ENCODE results near the gene POLR3C. TPM values are rescaled to one million over a fixed set of nuclear protein-coding genes. Genes with fewer than 3 reads are reported as not detected.

The POLR3C gene
- polyA plus RNA-seq, 1 donor (not counting 4 experiments of a cell fraction or from before 2014, with no cell fraction given), result 33.9 TPM

DNA sequence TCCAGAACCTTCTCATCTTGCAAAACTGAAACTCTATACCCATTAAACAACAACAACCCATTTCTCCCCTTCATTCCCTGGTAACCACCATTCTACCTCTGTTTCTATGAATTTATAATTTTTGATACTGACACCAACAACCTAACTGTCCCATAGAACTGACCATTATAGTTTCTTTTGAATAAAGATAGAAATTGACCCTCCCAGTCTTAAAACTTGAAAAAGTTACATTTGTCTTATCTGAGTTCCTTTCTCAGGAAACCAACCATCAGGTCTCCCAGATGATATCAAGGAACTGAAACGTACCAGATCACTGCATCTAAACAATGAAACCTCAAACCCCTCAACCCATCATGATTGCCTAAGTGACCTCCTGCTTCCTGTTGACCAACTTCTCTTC, 27.2 kb upstream of the POLR3C start:
- H3K79me2 ChIP-seq (ENCODE audit: control insufficient read depth, insufficient read depth, low read length), result peaks cover 8% of the 10 kb centered on the region
- no peak overlapping the region for H3K9ac ChIP-seq (ENCODE audit: control insufficient read depth, extremely low read depth, insufficient read depth, low read length)
- H3K4me3 ChIP-seq (ENCODE audit: control insufficient read depth in 2 of 3, extremely low read depth in 1 of 3, insufficient read depth in 2 of 3, low read depth in 1 of 3, low read length in 3 of 3), result no peak overlapping the region
- dilution Hi-C loops (cut with MboI; ENCODE audit: extremely low pct_ligation_motif_present, low sequenced_read_pairs), result no loop called here
- no peak overlapping the region for H3K27ac ChIP-seq (ENCODE audit: control insufficient read depth, insufficient read depth, low read length)
- no peak for DNase-seq (ENCODE audit: low read depth, low spot score)
- peaks cover 4% of the 10 kb centered on the region for H3K9me3 ChIP-seq (ENCODE audit: control insufficient read depth, low read depth, low read length)
- TF ChIP-seq, protein P1, sequence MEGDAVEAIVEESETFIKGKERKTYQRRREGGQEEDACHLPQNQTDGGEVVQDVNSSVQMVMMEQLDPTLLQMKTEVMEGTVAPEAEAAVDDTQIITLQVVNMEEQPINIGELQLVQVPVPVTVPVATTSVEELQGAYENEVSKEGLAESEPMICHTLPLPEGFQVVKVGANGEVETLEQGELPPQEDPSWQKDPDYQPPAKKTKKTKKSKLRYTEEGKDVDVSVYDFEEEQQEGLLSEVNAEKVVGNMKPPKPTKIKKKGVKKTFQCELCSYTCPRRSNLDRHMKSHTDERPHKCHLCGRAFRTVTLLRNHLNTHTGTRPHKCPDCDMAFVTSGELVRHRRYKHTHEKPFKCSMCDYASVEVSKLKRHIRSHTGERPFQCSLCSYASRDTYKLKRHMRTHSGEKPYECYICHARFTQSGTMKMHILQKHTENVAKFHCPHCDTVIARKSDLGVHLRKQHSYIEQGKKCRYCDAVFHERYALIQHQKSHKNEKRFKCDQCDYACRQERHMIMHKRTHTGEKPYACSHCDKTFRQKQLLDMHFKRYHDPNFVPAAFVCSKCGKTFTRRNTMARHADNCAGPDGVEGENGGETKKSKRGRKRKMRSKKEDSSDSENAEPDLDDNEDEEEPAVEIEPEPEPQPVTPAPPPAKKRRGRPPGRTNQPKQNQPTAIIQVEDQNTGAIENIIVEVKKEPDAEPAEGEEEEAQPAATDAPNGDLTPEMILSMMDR (optimal IDR thresholded peaks at IDR 0.05 in 1 of 3, IDR thresholded peaks at IDR 0.05 in 1 of 3, conservative IDR thresholded peaks at IDR 0.05 in 1 of 3; ENCODE audit: extremely low read depth in 1 of 3, insufficient read depth in 2 of 3, low read length in 3 of 3), result no peak
- no peak for TF ChIP-seq EZH2 (IDR thresholded peaks at IDR 0.05; ENCODE audit: low read length)
- H3K27me3 ChIP-seq (ENCODE audit: control insufficient read depth, extremely low read depth, insufficient read depth, low read length), result no peaks in the 10 kb centered on the region
- no peaks in the 10 kb centered on the region for H4K20me1 ChIP-seq (ENCODE audit: control insufficient read depth, extremely low read depth, insufficient read depth, low read length)
- H3K4me2 ChIP-seq (ENCODE audit: control insufficient read depth, extremely low read depth, insufficient read depth, low read depth, low read length), result no peak overlapping the region
- H2AFZ ChIP-seq (ENCODE audit: control insufficient read depth, low read length), result no peak overlapping the region
- no peak for FAIRE-seq
- H3K36me3 ChIP-seq (ENCODE audit: control insufficient read depth in 2 of 2, extremely low read depth in 1 of 2, insufficient read depth in 2 of 2, low read length in 2 of 2), result no peaks in the 10 kb centered on the region
- H3K4me1 ChIP-seq (ENCODE audit: control insufficient read depth, extremely low read depth, insufficient read depth, low read length), result peaks cover 14% of the 10 kb centered on the region
- H3K9me1 ChIP-seq (ENCODE audit: control insufficient read depth, extremely low read depth, insufficient read depth, low read length), result no peaks in the 10 kb centered on the region

DNA sequence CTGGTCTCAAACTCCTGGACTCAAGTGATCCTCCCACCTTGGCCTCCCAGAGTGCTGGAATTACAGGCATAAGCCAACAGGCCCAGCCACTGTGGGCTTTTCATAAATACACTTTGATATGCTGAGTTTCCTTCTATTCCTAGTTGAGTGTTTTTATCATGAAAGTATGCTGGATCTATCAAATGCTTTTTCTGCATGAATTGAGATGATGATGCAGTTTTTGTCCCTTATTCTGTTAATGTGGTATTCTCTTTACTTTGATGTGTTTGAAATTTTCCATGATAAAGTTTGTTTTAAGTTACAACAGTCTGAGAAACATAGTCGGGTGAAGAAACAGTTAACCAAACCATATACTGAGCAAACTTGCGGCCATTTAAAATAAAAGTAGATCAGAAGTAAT, 24.2 kb upstream of the POLR3C start:
- no peaks in the 10 kb centered on the region for H4K20me1 ChIP-seq (ENCODE audit: control insufficient read depth, extremely low read depth, insufficient read depth, low read length)

More for the DNA sequence above, 24.2 kb upstream of the POLR3C start:
- Histone ChIP-seq H3K9me1 (ENCODE audit: control insufficient read depth, extremely low read depth, insufficient read depth, low read length) (no peaks in the 10 kb centered on the region), H3K27me3 (ENCODE audit: control insufficient read depth, extremely low read depth, insufficient read depth, low read length) (no peaks in the 10 kb centered on the region), H3K9ac (ENCODE audit: control insufficient read depth, extremely low read depth, insufficient read depth, low read length) (no peak overlapping the region), H3K4me2 (ENCODE audit: control insufficient read depth, extremely low read depth, insufficient read depth, low read depth, low read length) (no peak overlapping the region), H3K4me1 (ENCODE audit: control insufficient read depth, extremely low read depth, insufficient read depth, low read length) (peaks cover 16% of the 10 kb centered on the region), H3K4me3 (ENCODE audit: control insufficient read depth in 2 of 3, extremely low read depth in 1 of 3, insufficient read depth in 2 of 3, low read depth in 1 of 3, low read length in 3 of 3) (no peak overlapping the region), H2AFZ (ENCODE audit: control insufficient read depth, low read length) (no peak overlapping the region), H3K9me3 (ENCODE audit: control insufficient read depth, low read depth, low read length) (peaks cover 4% of the 10 kb centered on the region), H3K36me3 (ENCODE audit: control insufficient read depth in 2 of 2, extremely low read depth in 1 of 2, insufficient read depth in 2 of 2, low read length in 2 of 2) (no peaks in the 10 kb centered on the region), H3K79me2 (ENCODE audit: control insufficient read depth, insufficient read depth, low read length) (peaks cover 18% of the 10 kb centered on the region), H3K27ac (ENCODE audit: control insufficient read depth, insufficient read depth, low read length) (no peak overlapping the region)
- DNase-seq (ENCODE audit: low read depth, low spot score), result no peak
- dilution Hi-C loops (cut with MboI; ENCODE audit: extremely low pct_ligation_motif_present, low sequenced_read_pairs), result no loop called here
- FAIRE-seq, result no peak
- no peak for TF ChIP-seq EZH2 (IDR thresholded peaks at IDR 0.05; ENCODE audit: low read length)
- TF ChIP-seq, protein P1 (optimal IDR thresholded peaks at IDR 0.05 in 1 of 3, IDR thresholded peaks at IDR 0.05 in 1 of 3, conservative IDR thresholded peaks at IDR 0.05 in 1 of 3; ENCODE audit: extremely low read depth in 1 of 3, insufficient read depth in 2 of 3, low read length in 3 of 3), result no peak

Data from keratinocyte (primary cell).